ENCODE data around the gene CRYGB.
A peak's percentile ranks its signal among the peaks of the same experiment; 100 is the strongest.
"Not testable (repeated sequence)": the region's sequence is repeated elsewhere in the genome, so short reads cannot be mapped to it uniquely, and the experiment has no call there.

The CRYGB gene

GRCh38 chr2:208148803-208149202 lies 2.8 kb upstream of the CRYGB start:
- no peak for DNase-seq

GRCh38 chr2:208147759-208148158 lies 1.8 kb upstream of the CRYGB start:
- DNase-seq: no peak

- DNase-seq: no peak
Measured at GRCh38 chr2:208147008-208147407, 1.1 kb upstream of the CRYGB start.

- DNase-seq: no peak
Measured at GRCh38 chr2:208142925-208143799, 2.8 kb downstream of the CRYGB start.

- DNase-seq: no peak
Measured at GRCh38 chr2:208142240-208142924, 3.6 kb downstream of the CRYGB start.

GRCh38 chr2:208139447-208139846 lies 6.5 kb downstream of the CRYGB start:
- DNase-seq: no peak

GRCh38 chr2:208138334-208138733 lies 7.6 kb downstream of the CRYGB start:
- DNase-seq: not testable (repeated sequence)

GRCh38 chr2:208136716-208137094 lies 9.3 kb downstream of the CRYGB start:
- DNase-seq: no peak

GRCh38 chr2:208135794-208136715 lies 9.9 kb downstream of the CRYGB start:
- DNase-seq: no peak

GRCh38 chr2:208134928-208135586 lies 10.9 kb downstream of the CRYGB start:
- DNase-seq: no peak

- no peak for DNase-seq
Measured at GRCh38 chr2:208130712-208131110, 15.2 kb downstream of the CRYGB start.

- no peak for DNase-seq
Measured at GRCh38 chr2:208129744-208130711, 15.9 kb downstream of the CRYGB start, which contains the start of gene CRYGC. Gene CRYGC, minus strand, starts transcription at chr2:208129828. Its CDS starts 36 bp downstream, at chr2:208129792.

GRCh38 chr2:208128136-208128535 lies 17.8 kb downstream of the CRYGB start:
- no peak for DNase-seq

GRCh38 chr2:208127090-208127489 lies 18.9 kb downstream of the CRYGB start:
- no peak for DNase-seq

GRCh38 chr2:208125251-208125650 lies 20.7 kb downstream of the CRYGB start:
- no peak for DNase-seq

GRCh38 chr2:208124013-208124715 lies 21.8 kb downstream of the CRYGB start, which contains the start of gene CRYGD:
Gene CRYGD, minus strand, starts transcription at chr2:208124524. Its CDS starts 51 bp downstream, at chr2:208124473.
- not testable (repeated sequence) for DNase-seq

- DNase-seq: no peak
Measured at GRCh38 chr2:208122248-208122647, 23.7 kb downstream of the CRYGB start.

GRCh38 chr2:208118918-208119317 lies 27.0 kb downstream of the CRYGB start:
- DNase-seq: no peak

GRCh38 chr2:208117390-208117789 lies 28.6 kb downstream of the CRYGB start:
- not testable (repeated sequence) for DNase-seq

- DNase-seq: peak; percentile 44
Measured at GRCh38 chr2:208112969-208113368, 33.0 kb downstream of the CRYGB start.
